GM12873 (cell line): ENCODE data around the gene MT1M.

Experiments
- TF ChIP-seq, protein P1 (sequence below): IDR thresholded peaks from 2 replicates; pipeline ENCODE4 v1.5.1; 2012; ENCODE audit warnings: low read depth, mild to moderate bottlenecking, moderate library complexity, low read length, control low read depth; ENCODE audit not compliant: insufficient read depth; ENCODE audit errors: missing control alignments

MT1M gene

DNA sequence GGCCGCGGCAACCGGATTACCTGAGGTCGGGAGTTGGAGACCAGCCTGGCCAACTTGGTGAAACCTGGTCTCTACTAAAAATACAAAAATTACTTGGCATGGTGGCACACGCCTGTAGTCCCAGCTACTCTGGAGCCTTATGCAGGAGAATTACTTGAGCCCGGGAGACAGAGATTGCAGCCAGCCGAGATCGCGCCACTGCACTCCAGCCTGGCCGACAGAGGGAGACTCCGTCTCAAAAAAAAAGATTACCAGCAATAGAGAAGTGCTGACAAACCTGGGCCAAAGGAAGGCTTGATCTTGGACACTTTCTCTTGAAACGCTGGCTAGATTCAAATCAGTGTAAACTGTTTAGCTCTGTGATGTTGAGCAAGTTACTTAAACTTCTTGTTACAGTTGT lies 41.5 kb downstream of the MT1M start:
- TF ChIP-seq, protein P1, sequence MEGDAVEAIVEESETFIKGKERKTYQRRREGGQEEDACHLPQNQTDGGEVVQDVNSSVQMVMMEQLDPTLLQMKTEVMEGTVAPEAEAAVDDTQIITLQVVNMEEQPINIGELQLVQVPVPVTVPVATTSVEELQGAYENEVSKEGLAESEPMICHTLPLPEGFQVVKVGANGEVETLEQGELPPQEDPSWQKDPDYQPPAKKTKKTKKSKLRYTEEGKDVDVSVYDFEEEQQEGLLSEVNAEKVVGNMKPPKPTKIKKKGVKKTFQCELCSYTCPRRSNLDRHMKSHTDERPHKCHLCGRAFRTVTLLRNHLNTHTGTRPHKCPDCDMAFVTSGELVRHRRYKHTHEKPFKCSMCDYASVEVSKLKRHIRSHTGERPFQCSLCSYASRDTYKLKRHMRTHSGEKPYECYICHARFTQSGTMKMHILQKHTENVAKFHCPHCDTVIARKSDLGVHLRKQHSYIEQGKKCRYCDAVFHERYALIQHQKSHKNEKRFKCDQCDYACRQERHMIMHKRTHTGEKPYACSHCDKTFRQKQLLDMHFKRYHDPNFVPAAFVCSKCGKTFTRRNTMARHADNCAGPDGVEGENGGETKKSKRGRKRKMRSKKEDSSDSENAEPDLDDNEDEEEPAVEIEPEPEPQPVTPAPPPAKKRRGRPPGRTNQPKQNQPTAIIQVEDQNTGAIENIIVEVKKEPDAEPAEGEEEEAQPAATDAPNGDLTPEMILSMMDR = peak; percentile 63

DNA sequence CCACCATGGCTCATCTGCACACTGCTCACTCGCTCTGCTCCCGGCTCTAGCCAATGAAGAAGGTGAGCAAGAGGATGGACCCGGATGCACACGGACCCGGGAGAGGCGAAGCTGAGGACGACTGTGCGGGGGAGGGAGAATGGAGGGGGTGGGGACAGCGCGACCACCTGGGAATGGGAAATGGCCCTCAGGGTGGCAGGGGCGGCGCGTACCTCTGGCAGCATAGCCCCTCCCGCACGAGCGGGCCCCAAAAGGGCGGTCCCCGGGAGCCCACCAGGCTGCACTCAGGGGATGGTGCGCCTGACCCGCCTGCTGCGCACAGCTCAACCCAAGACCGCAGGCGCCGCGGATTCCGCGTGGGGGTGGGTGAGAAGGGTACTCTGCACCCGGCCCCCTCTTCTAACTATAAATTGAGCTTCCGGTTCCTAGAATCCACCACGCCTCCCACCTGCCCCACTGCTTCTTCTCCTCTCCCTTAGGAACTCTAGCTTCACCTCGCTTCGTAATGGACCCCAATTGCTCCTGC lies 43.3 kb downstream of the MT1M start:
- TF ChIP-seq, protein P1 = no peak

DNA sequence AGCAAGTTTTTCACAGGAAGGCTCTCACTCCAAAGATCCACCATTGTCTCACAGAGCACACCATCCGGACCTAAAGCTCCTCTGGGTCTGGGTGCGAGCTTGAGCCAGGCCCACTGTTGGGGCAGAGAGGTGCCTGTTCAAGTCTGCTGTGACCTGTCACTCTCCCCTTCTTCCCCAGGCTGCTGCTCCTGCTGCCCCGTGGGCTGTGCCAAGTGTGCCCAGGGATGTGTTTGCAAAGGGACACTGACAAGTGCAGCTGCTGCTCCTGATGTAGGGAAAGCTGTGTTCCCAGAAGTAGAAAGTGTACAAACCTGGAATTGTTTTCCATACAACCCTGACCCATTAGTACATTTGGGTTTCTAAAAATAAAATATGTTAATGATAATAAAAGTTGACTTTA lies 45.0 kb downstream of the MT1M start:
- TF ChIP-seq, protein P1 = no peak

DNA sequence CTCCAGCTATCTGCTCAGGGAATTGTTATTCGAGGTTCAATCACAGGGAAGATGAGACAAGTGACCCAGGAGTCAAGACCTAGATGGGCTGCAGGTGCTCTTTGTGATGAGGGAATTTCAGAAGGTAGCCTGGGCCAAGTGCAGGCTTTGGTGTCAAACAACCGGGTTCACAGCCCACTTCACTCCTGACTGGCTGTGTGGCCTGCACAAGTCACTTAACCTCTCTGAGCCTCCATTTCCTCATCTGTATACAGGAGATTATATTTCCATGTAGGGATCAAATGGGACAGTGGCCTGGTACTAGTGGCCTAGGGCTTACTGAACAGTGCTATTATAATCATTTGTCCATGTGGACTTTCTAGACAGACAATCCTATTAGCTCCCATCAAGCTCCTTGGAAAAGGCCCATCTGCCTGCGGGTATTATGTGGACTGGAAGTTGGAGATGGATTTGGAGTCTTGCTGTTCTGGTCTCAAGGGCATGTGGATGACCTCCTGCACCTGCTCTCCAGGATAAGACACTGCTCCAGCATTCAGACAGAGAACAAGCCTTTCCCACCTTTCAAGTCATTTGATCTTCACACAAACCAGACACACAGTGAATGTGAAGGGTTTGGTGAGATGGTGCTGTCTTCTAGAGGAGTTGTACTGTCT lies 46.7 kb downstream of the MT1M start:
- TF ChIP-seq, protein P1 = no peak

DNA sequence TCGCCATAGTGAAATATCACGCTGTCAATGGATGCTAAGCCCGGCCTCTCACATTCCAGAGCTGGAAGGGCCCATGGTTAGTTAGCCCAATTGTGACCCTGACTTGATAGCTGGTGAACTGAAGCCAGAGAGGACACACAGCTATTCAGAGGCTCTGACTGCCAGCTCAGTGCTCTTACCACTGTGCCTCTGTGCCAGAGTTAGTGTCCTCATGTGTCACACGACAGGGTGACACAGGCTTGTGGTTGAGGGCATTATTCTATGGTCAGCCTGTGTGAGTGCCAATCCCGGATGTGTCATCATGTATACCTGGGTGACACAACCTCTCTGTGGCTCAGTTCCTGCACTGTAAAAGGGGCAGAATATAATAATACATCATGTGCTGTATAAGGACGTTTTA lies 47.4 kb downstream of the MT1M start:
- TF ChIP-seq, protein P1 = no peak

DNA sequence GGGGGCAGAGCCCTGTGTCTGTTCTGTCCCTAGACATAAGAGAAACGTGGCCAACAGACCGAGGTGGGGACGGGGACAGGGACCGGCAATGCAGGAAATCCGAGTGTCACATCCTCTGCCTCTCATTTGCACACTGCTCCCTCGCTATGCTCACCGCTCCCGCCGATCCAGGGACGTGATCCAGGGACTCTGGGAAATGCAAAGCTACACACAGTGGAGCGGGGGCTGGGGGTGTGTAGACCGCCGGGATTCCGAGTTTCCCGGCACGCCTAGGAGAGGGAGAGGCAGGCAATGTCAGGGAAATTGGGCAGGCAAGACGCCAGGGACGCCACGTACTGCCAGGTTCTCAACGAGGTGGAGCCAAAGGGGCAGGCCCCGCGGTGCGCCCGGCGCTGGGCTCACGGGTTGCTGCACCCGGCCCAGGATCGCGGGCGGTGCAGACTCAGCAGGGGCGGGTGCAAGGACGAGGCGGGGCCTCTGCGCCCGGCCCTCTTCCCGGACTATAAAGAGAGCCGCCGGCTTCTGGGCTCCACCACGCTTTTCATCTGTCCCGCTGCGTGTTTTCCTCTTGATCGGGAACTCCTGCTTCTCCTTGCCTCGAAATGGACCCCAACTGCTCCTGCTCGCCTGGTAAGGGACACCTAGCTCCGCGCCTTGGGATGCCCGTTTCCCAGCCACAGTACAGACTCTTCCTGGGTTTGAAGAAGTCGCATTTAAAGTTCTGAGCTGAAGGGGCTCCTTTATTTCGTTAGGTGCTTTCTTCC lies 49.7 kb downstream of the MT1M start, which contains the start of gene MT1X:
Gene MT1X, plus strand, starts transcription at position 532 of the 764 bp plus-strand sequence. Its CDS starts 71 bp downstream, at position 603.
- TF ChIP-seq, protein P1 = no peak

DNA sequence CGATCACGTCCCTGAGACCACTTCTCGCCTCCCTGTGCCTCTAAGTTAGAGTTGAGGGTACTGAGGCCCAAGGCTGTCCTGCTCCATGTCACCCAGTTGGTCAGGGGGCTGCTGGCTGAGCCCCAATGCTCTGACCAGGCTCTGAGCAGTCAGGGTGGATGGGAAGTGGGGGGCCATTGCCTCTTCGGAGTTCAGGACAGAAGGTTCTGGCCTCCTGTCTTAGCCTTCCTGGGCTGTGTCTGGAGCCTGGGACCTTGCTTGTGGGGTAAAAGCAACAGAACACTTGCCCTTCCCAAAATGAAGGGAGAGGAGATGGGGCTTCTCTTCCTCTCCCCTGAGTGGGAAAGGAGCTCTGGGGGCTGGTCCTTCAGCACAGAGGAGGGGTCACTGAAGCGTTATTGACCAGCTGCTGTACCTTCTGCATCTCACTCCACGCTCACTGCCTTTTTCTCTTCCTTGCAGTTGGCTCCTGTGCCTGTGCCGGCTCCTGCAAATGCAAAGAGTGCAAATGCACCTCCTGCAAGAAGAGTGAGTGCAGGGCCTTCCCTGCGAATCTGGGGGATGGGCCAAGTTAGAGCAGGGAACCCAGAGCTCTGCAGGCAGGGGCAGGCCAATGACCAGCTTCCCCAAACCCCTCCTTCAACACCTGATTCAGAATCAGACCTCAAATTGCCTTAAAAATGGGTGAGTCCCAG lies 50.4 kb downstream of the MT1M start:
- TF ChIP-seq, protein P1 = no peak
